OCI-LY3 (cell line): Measurements from ENCODE around the gene APELA.
"Not testable (repeated sequence)": the region's sequence is repeated elsewhere in the genome, so short reads cannot be mapped to it uniquely, and the experiment has no call there.

Source experiments
- CTCF ChIP-seq: fragments of 200-600, 300-600 bp; sonication (generic); IDR thresholded peaks from 2 replicates; pipeline ENCODE4 v1.5.1; 2014; ENCODE audit warnings: antibody characterized with exemption, low read length, low read depth
- EZH2phosphoT487 ChIP-seq: fragments of 200-600 bp; shearing (Covaris generic); IDR thresholded peaks from 2 replicates; pipeline ENCODE4 v1.6.1; 2018; ENCODE audit warnings: antibody characterized with exemption, mixed run types, low read depth

DNA sequence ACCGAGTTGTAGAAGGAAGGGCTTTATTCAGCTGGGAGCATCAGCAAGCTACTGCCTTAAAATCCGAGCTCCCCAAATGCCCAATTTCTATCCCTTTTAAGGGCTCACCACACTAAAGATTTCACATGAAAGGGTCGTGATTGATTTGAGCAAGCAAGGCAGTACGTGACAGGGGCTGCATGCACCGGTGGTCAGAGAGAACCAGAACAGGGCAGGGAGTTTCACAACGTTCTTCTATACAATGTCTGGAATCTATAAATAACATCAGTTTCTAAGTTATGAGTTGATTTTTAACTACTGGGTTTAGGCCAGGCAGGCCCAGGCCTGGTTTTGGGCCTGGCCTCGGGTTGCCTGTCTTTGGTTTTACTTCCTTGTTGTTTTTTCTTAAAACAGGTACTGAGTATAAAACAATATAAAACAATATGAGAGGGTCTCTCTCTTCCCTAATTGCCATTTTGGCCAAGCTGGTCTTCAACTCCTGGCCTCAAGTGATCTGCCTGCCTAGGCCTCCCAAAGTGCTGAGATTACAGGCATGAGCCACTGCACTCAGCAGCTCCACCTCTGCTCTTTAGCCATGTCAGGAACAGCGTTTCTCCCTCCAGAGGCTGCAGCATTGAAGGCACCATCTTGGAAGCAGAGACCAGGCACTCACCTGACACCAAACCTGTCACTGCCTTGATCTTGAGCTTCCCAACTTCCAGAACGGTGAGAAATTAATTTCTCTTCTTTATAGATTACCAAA is 59.1 kb downstream of the APELA start:
- TF ChIP-seq CTCF, EZH2phosphoT487: not testable (repeated sequence)
